ENCODE measurements around the gene NME7. TPM values are rescaled to one million over a fixed set of nuclear protein-coding genes. Genes with fewer than 3 reads are reported as not detected.
"Not testable (repeated sequence)": the region's sequence is repeated elsewhere in the genome, so short reads cannot be mapped to it uniquely, and the experiment has no call there.

Gene NME7
- total RNA-seq, 1 donor from 2014 or later = 40.9 TPM

DNA sequence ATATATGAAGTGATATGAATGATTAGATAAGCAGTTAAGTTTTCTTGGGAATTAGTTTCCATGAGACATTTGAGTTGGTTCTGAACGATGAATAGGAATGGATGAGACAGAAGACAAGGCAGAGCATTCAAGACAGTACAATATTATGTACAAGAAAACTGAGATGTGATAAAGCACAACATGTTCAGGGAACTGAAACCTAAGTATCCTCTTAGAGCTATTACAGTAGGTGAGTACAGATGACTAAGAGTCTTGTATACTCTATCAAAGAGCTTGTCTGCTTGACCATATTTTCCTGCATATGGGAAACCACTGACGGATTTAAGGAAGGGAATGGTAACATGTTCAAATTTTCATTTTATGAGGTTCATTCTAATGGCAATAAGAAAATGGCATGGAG is 61.6 kb downstream of the NME7 start:
- DNase-seq = no peak

DNA sequence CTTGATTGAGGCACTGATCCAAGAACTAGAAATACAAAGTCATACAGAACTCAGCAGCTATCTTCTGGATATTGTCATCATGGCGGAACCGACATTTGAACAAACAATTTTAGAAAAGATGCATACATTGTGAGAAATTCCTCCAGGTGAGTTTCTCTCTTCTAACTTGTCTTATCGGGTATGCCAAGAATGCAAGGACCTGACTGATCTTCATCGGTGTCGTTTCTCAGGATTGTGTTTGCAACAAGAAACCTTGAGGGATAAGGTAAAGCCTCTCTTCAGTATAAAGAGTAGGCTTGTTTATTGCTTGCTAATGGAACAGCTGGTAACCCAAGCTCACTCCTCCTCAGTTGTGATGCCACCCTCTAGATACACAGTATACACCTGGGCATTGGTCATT is 62.2 kb downstream of the NME7 start:
- DNase-seq = no peak

DNA sequence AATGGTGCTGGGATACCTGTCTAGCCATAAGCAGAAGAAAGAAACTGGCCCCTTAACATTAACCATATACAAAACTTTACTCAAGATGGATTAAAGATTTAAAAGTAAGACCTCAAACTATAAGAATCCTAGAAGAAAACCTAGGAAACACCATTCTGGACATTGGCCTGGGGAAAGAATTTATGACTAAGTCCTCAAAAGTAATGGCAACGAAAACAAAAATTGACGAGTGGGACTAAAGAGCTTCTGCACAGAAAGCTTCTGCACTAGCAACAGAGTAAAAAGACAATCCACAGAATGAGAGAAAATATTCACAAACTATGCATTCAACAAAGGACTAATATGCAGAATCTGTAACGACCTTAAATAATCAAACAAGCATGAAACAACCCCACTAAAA is 66.7 kb downstream of the NME7 start:
- DNase-seq = no peak

DNA sequence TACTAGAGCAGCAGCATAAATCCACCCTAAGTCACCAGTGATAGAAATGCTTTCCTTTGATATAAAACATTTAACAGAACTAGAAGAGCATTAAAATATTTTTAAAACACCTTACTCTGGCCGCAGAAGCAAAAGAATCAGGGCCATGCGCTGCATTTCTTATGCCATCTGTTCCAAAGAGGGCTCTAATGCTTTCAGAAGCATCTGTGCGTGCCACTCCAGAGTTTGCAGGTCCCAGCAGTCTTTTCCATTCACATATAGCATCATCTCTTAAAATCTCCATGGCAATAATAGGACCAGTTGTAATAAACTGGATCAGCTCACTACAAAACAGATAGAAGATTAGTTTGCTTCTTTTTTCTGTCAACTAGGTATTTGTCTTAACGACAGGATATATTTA is 69.2 kb downstream of the NME7 start:
- DNase-seq = no peak

DNA sequence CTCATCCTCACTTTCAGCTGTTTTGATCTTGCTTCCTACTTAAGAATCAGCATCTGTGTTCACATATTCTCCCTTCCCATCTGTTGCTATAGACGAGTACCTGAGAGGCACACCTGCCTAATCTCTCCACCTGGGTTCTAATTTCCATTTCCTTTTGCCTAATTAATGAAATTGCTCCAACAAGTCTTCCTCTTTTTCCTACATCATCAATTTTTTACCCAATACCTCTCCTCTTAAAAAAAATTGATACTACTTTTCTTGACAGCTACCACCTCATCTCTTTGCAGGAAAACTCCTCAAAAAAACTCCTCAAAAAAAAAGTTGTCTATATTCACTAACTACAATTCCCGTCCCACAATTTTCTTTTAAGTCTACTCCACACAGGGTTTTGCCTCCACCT is 71.8 kb downstream of the NME7 start:
- no peak for DNase-seq

DNA sequence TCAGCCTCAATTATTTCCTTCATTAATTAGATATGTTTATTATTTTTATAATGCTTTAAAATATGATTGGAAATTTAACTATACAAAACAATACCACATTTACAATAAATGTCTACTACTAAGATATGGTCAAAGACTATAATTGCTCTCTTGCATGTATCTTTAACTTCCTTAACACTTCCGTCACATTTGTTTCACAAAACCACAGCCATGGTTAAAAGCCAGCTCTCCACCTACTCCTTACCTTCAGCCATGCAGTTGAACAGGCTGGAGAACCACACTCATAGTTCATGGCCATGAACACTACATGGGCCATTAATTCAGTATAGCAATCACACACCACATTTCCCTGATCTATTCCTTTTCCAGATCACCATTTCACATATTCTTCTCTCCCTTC is 72.2 kb downstream of the NME7 start:
- DNase-seq = no peak

DNA sequence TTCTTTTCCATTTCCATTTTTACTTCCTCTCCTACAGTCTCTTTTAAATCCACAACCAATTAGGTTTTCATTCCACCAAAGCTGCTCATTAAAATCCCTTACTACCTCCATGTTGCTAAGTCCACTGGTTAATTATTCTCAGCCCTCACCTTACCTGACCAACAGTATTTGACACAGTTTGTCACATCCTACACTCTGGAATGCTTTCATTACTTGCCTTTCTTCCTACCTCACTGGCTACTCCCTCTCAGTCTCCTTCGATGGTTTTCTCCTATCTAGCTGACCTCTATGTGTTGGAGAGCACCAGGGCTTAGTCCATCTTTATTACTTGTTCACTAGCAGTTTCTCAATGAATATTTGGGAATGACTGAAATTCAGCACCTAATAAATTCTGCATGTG is 78.6 kb downstream of the NME7 start:
- DNase-seq = no peak

DNA sequence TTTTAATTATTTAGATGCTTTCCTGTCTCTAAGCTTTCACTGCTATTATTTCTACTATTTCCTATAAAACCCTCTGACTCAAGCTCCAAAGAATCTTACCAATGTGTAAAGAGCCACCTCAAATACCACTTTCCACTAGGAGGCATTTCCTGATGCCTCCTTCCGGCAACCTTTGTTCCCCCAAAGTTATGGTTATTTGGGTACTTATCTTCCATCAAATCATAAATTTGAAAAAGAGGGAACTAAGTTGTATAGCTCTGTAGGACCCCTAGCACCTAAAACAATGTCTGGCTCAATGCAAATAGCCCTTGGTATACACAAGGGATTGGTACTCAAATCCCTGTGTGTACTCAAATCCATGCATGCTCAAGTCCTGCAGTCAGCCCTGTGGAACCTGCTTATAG is 79.6 kb downstream of the NME7 start:
- no peak for DNase-seq

DNA sequence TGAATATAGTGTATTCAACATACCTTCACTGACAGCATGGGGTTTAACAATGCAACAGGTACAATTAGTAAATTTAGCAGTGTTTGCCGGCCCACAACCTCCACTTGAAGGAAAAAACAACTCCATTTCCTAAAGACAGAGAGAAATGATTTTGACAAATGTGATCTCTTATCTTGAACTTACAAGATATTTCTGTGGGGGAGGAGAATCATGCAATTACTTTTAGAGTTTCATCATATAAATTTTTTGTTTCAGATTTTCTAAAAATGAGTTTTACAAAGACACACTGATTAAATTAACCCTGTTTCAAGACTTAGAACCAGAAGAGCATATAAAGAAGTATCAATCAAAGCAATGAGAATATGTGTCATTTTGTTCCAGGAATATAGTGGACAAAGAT is 80.3 kb downstream of the NME7 start:
- DNase-seq = no peak

DNA sequence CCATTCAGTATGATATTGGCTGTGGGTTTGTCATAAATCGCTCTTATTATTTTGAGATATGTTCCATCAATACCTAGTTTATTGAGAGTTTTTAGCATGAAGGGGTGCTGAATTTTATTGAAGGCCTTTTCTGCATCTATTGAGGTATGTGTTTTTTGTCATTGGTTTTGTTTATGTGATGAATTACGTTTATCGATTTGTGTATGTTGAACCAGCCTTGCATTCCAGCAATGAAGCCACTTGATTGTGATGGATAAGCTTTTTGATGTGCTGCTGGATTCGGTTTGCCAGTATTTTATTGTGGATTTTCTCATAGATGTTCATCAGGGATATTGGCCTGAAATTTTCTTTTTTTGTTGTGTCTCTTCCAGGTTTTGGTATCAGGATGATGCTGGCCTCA is 86.0 kb downstream of the NME7 start:
- not testable (repeated sequence) for DNase-seq

DNA sequence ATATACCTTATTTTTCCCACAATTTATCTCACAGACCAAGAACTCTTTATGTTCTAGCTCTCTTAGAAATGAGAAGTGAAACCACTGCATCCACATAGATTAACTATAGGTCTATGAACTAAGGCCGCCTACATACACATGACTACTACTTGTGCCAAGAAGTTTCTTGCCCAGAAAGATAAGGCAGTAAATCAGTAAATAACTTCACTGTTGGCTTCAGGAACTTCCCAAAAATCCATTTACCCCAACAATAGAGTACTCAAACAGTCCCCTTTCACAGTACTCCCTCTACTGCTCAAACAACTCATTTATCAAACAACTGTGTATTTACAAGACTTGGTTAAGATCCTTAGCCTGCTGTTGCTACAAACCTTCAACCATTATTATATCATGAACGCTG is 96.5 kb downstream of the NME7 start:
- no peak for DNase-seq

DNA sequence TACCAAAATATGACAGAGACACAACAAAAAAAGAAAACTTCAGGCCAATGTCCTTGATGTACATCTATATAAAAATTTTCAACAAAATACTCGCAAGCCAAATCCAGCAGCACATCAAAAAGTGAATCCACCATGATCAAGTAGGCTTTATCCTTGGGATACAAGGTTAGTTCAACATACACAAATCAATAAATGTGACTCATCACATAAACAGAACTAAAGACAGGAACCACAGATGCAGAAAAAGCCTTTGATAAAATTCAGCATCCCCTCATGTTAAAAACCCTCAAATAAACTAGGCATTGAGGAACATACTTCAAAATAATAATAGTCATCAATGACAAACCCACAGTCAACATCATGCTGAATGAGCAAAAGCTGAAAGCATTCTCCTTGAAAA is 101.5 kb downstream of the NME7 start:
- DNase-seq = no peak

DNA sequence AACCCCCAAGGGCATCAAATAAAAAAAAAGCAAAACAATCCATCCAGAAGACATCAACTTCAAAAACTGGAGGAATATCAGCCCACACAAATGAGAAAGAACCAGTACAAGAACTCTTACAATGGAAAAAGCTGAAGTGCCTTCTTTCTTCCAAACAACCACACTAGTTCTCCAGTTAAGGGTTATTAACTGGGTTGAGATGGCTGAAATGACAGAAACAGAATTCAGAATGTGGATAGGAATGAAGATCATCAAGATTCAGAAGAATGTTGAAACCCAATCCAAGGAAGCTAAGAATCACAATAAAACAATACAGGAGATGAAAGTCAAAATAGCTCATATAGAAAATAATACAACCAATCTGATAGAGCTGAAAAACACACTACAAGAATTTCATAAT is 104.5 kb downstream of the NME7 start:
- no peak for DNase-seq

DNA sequence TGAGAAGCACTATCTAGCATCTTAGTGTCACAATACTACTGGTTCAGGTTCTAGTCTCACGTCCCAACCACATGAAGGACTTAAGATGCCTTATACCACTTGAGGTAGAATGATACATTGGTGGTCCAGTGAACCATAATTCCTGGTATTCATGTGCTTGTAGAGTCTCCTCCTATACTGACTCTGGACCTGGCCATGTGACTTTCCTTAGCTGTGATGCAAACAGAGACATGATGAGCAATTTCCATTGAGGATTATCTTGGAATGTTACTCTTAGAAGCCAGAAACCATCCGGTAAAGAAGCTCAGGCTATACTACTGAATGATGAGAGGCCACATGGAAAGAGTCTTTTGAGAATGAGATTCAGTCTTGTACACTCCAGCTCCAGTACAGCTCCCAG is 105.7 kb downstream of the NME7 start:
- no peak for DNase-seq

DNA sequence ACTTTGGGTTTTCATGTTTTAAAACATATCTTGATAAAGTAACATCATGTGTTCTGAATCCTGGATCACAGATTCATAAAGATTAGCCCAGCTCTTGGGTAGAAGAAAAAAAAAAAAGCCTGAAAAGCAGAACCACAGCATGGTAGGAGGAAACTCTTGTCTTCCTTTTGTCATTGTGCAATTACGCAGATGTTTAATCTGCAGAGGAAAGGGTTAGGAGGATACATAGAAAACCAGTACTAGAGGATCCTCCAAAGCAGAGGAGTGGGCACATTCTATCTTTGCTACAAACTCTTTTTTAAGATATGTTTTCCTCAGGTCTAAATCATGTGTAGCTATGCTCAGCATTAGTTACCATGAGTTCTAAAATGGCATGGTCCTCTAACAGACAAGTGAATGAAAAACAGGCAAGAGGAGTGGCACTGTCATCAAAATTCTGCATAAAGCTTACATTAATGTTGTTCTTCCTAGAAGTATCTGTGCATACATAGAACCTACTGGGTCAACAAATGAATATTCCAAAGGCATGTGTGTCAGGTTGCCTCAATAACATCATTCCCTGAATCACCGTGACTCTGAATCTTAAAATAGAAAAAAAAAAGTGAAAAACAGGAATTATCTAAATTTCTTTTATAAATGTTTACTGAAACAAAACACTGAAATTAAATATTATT is 107.0 kb downstream of the NME7 start:
- DNase-seq = no peak

DNA sequence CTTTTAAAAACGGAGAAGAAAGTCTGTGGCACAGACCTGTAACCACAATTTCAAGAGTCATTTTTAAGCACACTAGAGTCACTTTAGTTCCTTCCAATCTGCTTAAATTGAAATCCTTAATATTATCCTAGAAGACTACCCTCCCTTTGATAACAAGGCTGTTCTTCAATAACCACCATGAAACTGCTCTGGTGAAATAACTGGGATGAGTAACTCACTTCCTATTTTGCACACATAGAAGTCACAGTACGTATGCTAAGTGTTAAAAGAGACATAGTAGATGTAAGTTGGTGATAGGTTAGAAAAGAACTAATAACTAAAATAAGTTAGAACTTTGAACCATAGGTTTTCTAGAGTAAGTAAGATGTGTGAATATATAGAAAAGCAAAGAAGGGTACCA is 107.8 kb downstream of the NME7 start:
- no peak for DNase-seq

DNA sequence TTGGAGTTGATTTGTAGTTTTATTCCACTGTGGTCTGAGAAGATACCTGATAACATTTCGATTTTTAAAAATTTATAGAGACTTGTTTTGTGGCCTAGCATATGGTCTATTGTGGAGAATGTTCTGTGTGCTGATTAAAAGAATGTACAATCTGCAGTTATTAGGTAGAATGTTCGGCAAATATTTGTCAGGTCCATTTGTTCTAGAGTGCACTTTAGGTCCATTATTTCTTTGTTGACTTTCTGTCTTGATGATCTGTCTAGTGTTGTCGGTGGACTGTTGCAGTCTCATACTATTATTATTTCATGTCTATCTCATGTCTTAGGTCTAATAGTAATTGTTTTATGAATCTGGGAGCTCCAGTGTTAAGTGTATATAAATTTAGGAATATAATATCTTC is 116.8 kb downstream of the NME7 start:
- no peak for DNase-seq

DNA sequence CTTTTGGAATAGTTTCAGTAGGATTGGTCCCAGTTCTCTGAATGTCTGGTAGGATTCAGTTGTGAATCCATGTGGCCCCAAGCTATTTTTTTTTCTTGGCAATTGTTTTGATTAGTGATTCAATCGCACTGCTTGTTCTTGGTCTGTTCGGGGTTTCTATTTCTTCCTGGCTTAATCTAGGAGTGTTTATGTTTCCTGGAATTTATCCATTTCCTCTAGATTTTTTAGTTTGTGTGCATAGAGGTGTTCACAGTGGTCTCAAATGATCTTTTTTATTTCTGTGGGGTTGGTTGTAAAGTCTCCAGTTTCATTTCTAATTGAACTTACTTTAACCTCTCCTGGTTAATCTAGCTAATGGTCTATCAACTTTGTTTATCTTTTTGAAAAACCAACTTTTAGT is 117.6 kb downstream of the NME7 start:
- DNase-seq = no peak

DNA sequence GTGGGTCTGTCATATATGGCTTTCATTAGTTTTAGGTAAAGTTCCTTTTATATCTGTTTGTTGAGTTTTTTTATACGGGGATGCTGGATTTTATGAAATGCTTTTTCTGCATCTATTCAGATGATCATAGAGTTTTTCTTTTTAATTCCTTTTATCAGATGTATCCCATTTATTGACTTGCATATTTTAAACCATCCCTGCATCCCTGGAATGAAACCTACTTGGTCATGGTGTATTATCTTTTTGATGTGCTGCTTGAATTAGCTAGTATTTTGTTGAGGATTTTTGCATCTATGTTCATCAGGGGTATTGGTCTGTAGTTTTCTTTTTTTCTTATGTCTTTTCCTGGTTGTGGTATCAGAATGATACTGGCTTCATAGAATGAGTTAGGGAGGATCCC is 118.0 kb downstream of the NME7 start:
- no peak for DNase-seq

DNA sequence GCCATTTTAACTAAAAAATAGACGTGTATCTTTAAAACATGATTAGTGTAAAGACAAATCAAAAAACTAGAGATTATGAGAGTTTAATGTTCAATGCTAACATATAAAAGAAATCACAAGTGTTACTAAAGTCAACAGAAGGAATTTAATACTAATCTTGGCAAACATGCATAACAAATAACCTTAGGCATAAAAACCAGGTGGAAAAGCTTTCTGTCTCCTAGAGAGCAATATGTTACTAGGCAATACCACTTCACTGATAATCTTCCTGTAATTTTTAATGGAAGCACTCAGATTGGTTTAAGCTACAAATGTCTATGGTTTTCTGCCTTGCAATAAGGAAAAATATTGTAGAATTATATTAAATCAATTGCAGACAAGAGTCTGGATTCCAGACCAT is 121.9 kb downstream of the NME7 start:
- no peak for DNase-seq

DNA sequence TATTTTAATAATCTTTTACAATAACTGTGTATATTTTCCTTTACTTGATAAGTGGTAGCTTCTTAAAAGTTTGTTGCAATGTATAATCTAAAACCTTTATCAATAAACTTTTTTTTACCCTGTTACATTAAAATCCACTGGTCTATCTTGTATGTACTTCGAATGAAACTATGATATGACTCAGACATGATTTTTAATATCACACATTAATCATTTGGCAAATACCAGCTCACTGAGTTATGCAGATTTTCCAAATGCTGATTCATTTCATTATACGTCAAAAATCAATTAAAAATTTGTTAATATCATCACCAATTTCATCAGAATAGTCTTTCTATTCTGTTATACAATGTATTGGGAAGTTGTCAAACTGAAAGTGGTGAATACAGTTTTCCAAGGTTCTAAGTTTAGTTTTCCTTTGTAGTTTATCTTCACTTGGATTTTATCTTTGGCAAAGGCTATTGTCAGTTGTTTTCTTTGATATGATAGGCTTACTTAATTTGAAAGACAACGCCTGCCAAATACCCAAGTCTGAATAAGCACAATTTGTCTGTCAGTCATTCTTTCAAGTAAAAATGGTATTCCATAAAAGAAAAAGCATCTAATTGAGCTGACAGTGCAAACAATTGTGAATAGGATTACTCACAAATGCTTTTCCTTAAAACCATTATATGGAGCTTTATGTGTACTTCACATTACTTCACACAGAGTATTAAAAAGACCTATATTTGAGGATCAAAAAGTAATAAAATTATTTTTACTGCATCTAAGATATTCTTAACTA is 127.0 kb downstream of the NME7 start:
- DNase-seq = no peak

DNA sequence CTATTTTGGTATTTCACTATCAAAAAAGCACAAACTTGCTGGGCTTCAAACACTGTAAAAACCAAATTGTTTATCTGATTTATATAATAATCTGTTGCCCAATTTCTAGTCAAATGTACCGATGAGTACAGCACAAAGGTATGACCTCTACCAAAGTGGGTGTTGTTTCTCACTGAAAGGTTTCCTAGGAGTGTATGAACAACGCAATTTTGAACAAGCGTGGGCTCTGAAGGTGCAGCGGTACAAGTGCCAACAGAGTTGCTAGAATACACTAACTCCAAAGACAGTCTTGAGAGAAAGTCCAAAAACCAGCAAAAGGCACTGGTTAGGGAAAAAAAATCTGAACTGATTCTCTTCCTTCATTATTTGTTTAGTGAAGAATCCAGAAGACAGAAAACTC is 130.7 kb downstream of the NME7 start:
- no peak for DNase-seq

DNA sequence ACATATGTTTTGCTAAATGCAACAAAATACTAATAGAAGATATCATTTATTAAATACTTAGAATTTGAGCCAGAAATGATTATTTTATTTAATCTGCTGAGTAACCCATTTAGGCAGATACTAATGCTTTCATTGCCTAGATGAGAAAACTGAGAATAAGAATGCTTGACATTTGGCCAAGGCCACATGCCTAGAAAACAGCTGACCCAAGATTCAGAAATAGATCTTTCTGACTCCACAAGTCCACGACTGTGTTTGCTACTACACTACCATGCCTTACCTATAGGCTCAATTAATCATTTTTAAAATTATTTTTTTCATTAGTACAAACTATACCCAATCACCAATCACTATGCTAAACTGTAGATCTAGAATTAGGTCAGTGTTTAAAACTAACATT is 131.5 kb downstream of the NME7 start:
- DNase-seq = no peak

DNA sequence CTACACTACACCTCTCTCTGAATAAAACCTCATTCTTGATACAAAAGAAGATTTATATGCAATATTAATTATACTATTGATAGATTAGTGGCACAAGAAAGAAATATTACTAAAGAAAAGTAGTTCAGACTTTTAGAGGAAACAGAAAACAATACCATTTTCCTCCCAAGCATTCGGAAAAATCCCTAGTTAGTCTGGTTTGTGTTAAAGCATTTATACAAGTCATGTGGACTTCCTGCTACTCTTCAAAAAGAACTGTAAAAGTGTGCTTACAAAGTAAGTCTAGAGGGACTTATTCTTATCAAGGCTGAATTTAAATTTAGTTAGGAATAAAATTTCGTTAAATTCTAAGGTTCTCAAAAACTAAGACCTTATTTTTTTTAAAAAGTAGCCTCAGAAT is 132.0 kb downstream of the NME7 start:
- DNase-seq = no peak

DNA sequence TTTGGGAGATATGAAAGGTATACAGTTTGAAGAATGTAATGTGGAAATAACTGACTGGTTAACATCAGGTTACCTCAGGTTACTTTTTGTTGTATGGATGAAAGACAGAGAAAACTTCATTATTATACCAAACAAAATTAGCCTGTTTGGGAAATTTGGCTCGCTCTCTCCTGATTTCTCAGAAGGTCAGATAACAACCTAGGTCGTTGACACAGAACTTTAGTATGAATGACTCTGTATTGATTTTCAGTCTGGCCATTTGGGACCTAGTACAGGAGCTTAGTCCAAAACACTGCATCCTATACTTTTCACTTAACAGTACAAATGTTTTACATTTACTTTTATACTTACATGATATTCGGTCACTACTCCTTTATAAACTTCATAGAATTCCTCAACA is 132.8 kb downstream of the NME7 start:
- DNase-seq = no peak

All from occipital lobe (tissue), 2 donors.